ENCODE data around the gene TANC1. TPM values are rescaled to one million over a fixed set of nuclear protein-coding genes. Genes with fewer than 3 reads are reported as not detected.

TANC1 gene
- total and polyA plus RNA-seq, 2 donors (not counting 3 experiments of a cell fraction or from before 2014, with no cell fraction given): 58.9 to 99.4 TPM

GRCh38 chr2:159117658-159118057 lies 149.2 kb downstream of the TANC1 start:
- TF ChIP-seq MAX (IDR thresholded peaks at IDR 0.05; ENCODE audit: insufficient read depth, insufficient read length) (no peak), FOS (IDR thresholded peaks at IDR 0.05; ENCODE audit: borderline replicate concordance, insufficient read depth, low read length) (no peak), POLR2A (IDR thresholded peaks at IDR 0.05; ENCODE audit: low read depth, low read length) (no peak)
- H3K4me2 ChIP-seq (ENCODE audit: insufficient read depth, low read length): no peak overlapping the region
- dilution Hi-C loops (cut with MboI; ENCODE audit: extremely low pct_ligation_motif_present, low sequenced_read_pairs): no loop called here
- H3K79me2 ChIP-seq (ENCODE audit: control insufficient read depth, insufficient read depth, low read length): peaks cover 38% of the 10 kb centered on the region
- BruUV-seq (replicated peaks): no TSS peak
- peaks cover 2 to 4% of the 10 kb centered on the region in 2 experiments for H3K36me3 ChIP-seq (ENCODE audit: control insufficient read depth in 2 of 2, extremely low read depth in 1 of 2, insufficient read depth in 2 of 2, low read length in 2 of 2)
- DNase-seq (ENCODE audit: low read depth, low spot score): no peak
- H3K4me3 ChIP-seq (replicated peaks in 1 of 3; ENCODE audit: insufficient read depth in 1 of 3, low read depth in 1 of 3, low read length in 3 of 3): no peak overlapping the region
- no peaks in the 10 kb centered on the region for H3K9me3 ChIP-seq (replicated peaks; ENCODE audit: control insufficient read depth, insufficient read depth, low read length)
- intact Hi-C loops (cut with micrococcal nuclease): loop anchor here (1.0 to 2.0 kb wide), 6 partner anchors 18 to 216 kb away; no protein-coding TSS in a partner anchor
- H2AFZ ChIP-seq (ENCODE audit: low read depth, low read length): no peak overlapping the region
- H3K4me1 ChIP-seq (ENCODE audit: control insufficient read depth, extremely low read depth, insufficient read depth, low read length): peaks cover 13% of the 10 kb centered on the region
- ChIA-PET CTCF (interaction anchor here (0.9 to 3.2 kb wide), 7 partner anchors 51 to 351 kb away, joined by 3 to 104 read pairs (median 5); no protein-coding TSS in a partner anchor), POLR2A (no interaction called here)
- H3K27ac ChIP-seq (ENCODE audit: insufficient read depth, low read depth, low read length): no peak overlapping the region
- H3K9me1 ChIP-seq (replicated peaks; ENCODE audit: control insufficient read depth, extremely low read depth, insufficient read depth, low read length): no peaks in the 10 kb centered on the region
- FAIRE-seq: no peak
- H3K9ac ChIP-seq (replicated peaks; ENCODE audit: extremely low read depth, insufficient read depth, low read length): no peak overlapping the region
- H4K20me1 ChIP-seq (replicated peaks; ENCODE audit: control insufficient read depth, extremely low read depth, insufficient read depth, low read length): no peaks in the 10 kb centered on the region
- no peaks in the 10 kb centered on the region for H3K27me3 ChIP-seq (ENCODE audit: control insufficient read depth in 2 of 2, insufficient read depth in 2 of 2, low read length in 2 of 2)

- DNase-seq (ENCODE audit: low read depth, low spot score) (peak; percentile 88), FAIRE-seq (peak; percentile 89)
- Histone ChIP-seq H3K9me1 (replicated peaks; ENCODE audit: control insufficient read depth, extremely low read depth, insufficient read depth, low read length) (no peaks in the 10 kb centered on the region), H3K79me2 (ENCODE audit: control insufficient read depth, insufficient read depth, low read length) (peaks cover 41% of the 10 kb centered on the region), H3K27me3 (ENCODE audit: control insufficient read depth in 2 of 2, insufficient read depth in 2 of 2, low read length in 2 of 2) (no peaks in the 10 kb centered on the region), H3K4me2 (ENCODE audit: insufficient read depth, low read length) (no peak overlapping the region), H4K20me1 (replicated peaks; ENCODE audit: control insufficient read depth, extremely low read depth, insufficient read depth, low read length) (no peaks in the 10 kb centered on the region), H3K9ac (replicated peaks; ENCODE audit: extremely low read depth, insufficient read depth, low read length) (no peak overlapping the region), H2AFZ (ENCODE audit: low read depth, low read length) (no peak overlapping the region), H3K9me3 (replicated peaks; ENCODE audit: control insufficient read depth, insufficient read depth, low read length) (no peaks in the 10 kb centered on the region), H3K4me3 (replicated peaks in 1 of 3; ENCODE audit: insufficient read depth in 1 of 3, low read depth in 1 of 3, low read length in 3 of 3) (no peak overlapping the region), H3K27ac (ENCODE audit: insufficient read depth, low read depth, low read length) (peak overlapping the region; percentile 21), H3K4me1 (ENCODE audit: control insufficient read depth, extremely low read depth, insufficient read depth, low read length) (peaks cover 18% of the 10 kb centered on the region), H3K36me3 (ENCODE audit: control insufficient read depth in 2 of 2, extremely low read depth in 1 of 2, insufficient read depth in 2 of 2, low read length in 2 of 2) (peaks cover 2 to 4% of the 10 kb centered on the region in 2 experiments)
- intact Hi-C loops (cut with micrococcal nuclease) (loop anchor here (1.0 to 2.0 kb wide), 6 partner anchors 19 to 217 kb away; no protein-coding TSS in a partner anchor), dilution Hi-C loops (cut with MboI; ENCODE audit: extremely low pct_ligation_motif_present, low sequenced_read_pairs) (no loop called here)
- TF ChIP-seq FOS (IDR thresholded peaks at IDR 0.05; ENCODE audit: borderline replicate concordance, insufficient read depth, low read length) (no peak), CTCF (IDR thresholded peaks at IDR 0.05; ENCODE audit: extremely low read depth in 1 of 2, insufficient read depth in 1 of 2, low read depth in 1 of 2, low read length in 2 of 2) (peak; percentile 84 to 85), POLR2AphosphoS5 (IDR thresholded peaks at IDR 0.05; ENCODE audit: insufficient read depth, low read depth, low read length) (no peak), MYC (IDR thresholded peaks at IDR 0.05; ENCODE audit: low read depth, low read length) (no peak), POLR2A (IDR thresholded peaks at IDR 0.05; ENCODE audit: low read depth, low read length) (no peak)
- CTCF ChIA-PET: interaction anchor here (0.6 to 3.2 kb wide), 80 partner anchors 8 to 923 kb away, joined by 3 to 104 read pairs (median 5); partner anchors contain the start of gene TANC1
- POLR2A ChIA-PET: interaction anchor here (1.0 to 1.1 kb wide), 2 partner anchors 25 to 88 kb away, joined by 3 to 4 read pairs; no protein-coding TSS in a partner anchor
- no TSS peak for BruUV-seq (replicated peaks)
These were observed 149.8 kb downstream of the TANC1 start for GRCh38 chr2:159118115-159118858.
